Measurements from ENCODE around the gene HES3. TPM values are rescaled to one million over a fixed set of nuclear protein-coding genes. Genes with fewer than 3 reads are reported as not detected.

The HES3 gene
- total and polyA plus RNA-seq, 2 donors (not counting 1 experiment from before 2014, with no cell fraction given): not detected

DNA sequence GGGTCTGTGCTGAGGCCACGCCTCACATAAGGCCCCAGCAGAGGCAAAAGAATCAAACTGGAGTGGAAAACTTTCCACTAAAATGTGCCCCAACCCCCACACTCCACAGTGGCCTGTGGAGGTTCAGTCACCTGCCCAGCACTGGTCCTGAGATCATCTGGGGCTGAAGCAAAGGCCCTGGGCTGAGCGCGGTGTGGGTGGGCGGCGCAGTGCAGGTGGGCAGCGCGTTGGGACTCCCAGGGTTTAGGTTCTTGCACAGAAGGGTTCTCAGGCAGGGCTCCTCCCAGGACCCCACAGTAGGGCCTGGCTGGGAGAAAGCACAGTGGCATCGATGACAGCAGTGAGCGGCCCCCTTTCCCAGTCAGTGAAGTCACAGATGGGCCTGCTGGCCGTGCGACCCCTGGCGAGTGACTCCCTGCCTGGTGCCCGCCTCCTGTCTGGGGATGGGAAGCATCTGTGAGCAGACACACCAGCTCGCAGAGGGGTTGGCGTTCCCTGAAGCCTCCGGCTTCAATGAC, 30.7 kb downstream of the HES3 start:
- Histone ChIP-seq H2AFZ (ENCODE audit: insufficient read depth, low read depth, low read length, poor library complexity, severe bottlenecking) (no peak overlapping the region), H3K27me3 (replicated peaks in 1 of 4; ENCODE audit: control extremely low read depth in 1 of 4, control insufficient read depth in 3 of 4, insufficient read depth in 4 of 4, low read length in 3 of 4) (no peaks in the 10 kb centered on the region), H3K36me3 (replicated peaks in 1 of 2; ENCODE audit: control extremely low read depth in 1 of 2, control insufficient read depth in 1 of 2, extremely low read depth in 1 of 2, insufficient read depth in 2 of 2, low read length in 1 of 2) (no peaks in the 10 kb centered on the region), H3K9ac (ENCODE audit: low read length) (no peak overlapping the region), H4K20me1 (ENCODE audit: control insufficient read depth, insufficient read depth, low read length, poor library complexity, severe bottlenecking) (no peaks in the 10 kb centered on the region), H3K79me2 (ENCODE audit: control insufficient read depth, insufficient read depth, low read length) (no peaks in the 10 kb centered on the region), H3K4me1 (ENCODE audit: control insufficient read depth in 2 of 2, insufficient read depth in 2 of 2, low read length in 2 of 2) (no peaks in the 10 kb centered on the region), H3K9me3 (ENCODE audit: control extremely low read depth in 1 of 3, control insufficient read depth in 2 of 3, insufficient read depth in 1 of 3, low read length in 2 of 3) (no peaks in the 10 kb centered on the region), H3K4me3 (ENCODE audit: control extremely low read depth in 1 of 5, extremely low read depth in 1 of 5, insufficient read depth in 1 of 5, low read depth in 2 of 5, low read length in 4 of 5) (no peak overlapping the region), H3K27ac (ENCODE audit: low read length in 2 of 2) (no peak overlapping the region), H3K4me2 (replicated peaks; ENCODE audit: low read depth, low read length, poor library complexity, severe bottlenecking) (no peak overlapping the region)
- ChIA-PET POLR2A (no interaction called here), CTCF (no interaction called here)
- intact Hi-C loops (cut with micrococcal nuclease): no loop called here
- no peaks in the 10 kb centered on the region for H3K4me1 Mint-ChIP-seq
- no peak overlapping the region for H3K4me3 Mint-ChIP-seq
- no peaks in the 10 kb centered on the region for H3K27me3 Mint-ChIP-seq
- no peak for TF ChIP-seq CTCF (IDR thresholded peaks at IDR 0.05)
- TF ChIP-seq EZH2 (IDR thresholded peaks at IDR 0.05; ENCODE audit: borderline replicate concordance, insufficient read depth, low read depth, low read length, poor library complexity, severe bottlenecking): no peak
- ATAC-seq (ENCODE audit: low read depth) (no peak), DNase-seq (no peak)
- no peaks in the 10 kb centered on the region for H3K9me3 Mint-ChIP-seq (ENCODE audit: insufficient read depth)
- WGBS (ENCODE audit: insufficient coverage): 98% methylated on average over 15 of the region's 16 CpGs
- H3K27ac Mint-ChIP-seq: no peak overlapping the region

GRCh38 chr1:6275826-6276782, 32.1 kb downstream of the HES3 start:
- H3K27me3 Mint-ChIP-seq: no peaks in the 10 kb centered on the region
- Histone ChIP-seq H3K4me1 (ENCODE audit: control insufficient read depth in 2 of 2, insufficient read depth in 2 of 2, low read length in 2 of 2) (no peaks in the 10 kb centered on the region), H3K9me3 (ENCODE audit: control extremely low read depth in 1 of 3, control insufficient read depth in 2 of 3, insufficient read depth in 1 of 3, low read length in 2 of 3) (no peaks in the 10 kb centered on the region), H3K79me2 (ENCODE audit: control insufficient read depth, insufficient read depth, low read length) (no peaks in the 10 kb centered on the region), H3K4me3 (ENCODE audit: control extremely low read depth in 1 of 5, extremely low read depth in 1 of 5, insufficient read depth in 1 of 5, low read depth in 2 of 5, low read length in 4 of 5) (no peak overlapping the region), H3K36me3 (replicated peaks in 1 of 2; ENCODE audit: control extremely low read depth in 1 of 2, control insufficient read depth in 1 of 2, extremely low read depth in 1 of 2, insufficient read depth in 2 of 2, low read length in 1 of 2) (no peaks in the 10 kb centered on the region), H3K4me2 (replicated peaks; ENCODE audit: low read depth, low read length, poor library complexity, severe bottlenecking) (no peak overlapping the region), H3K27ac (ENCODE audit: low read length in 2 of 2) (no peak overlapping the region), H4K20me1 (ENCODE audit: control insufficient read depth, insufficient read depth, low read length, poor library complexity, severe bottlenecking) (no peaks in the 10 kb centered on the region), H2AFZ (ENCODE audit: insufficient read depth, low read depth, low read length, poor library complexity, severe bottlenecking) (no peak overlapping the region), H3K9ac (ENCODE audit: low read length) (no peak overlapping the region), H3K27me3 (replicated peaks in 1 of 4; ENCODE audit: control extremely low read depth in 1 of 4, control insufficient read depth in 3 of 4, insufficient read depth in 4 of 4, low read length in 3 of 4) (no peaks in the 10 kb centered on the region)
- H3K4me1 Mint-ChIP-seq: no peaks in the 10 kb centered on the region
- POLR2A ChIA-PET: no interaction called here
- H3K4me3 Mint-ChIP-seq: no peak overlapping the region
- H3K27ac Mint-ChIP-seq: no peak overlapping the region
- WGBS (ENCODE audit: insufficient coverage): 95% methylated on average over 29 of the region's 35 CpGs
- TF ChIP-seq EZH2 (IDR thresholded peaks at IDR 0.05; ENCODE audit: borderline replicate concordance, insufficient read depth, low read depth, low read length, poor library complexity, severe bottlenecking) (no peak), CTCF (IDR thresholded peaks at IDR 0.05) (no peak)
- intact Hi-C loops (cut with micrococcal nuclease): no loop called here
- H3K9me3 Mint-ChIP-seq (ENCODE audit: insufficient read depth): no peaks in the 10 kb centered on the region
- DNase-seq (no peak), ATAC-seq (ENCODE audit: low read depth) (no peak)
- CTCF ChIA-PET: no interaction called here
